ENCODE data around the gene CLDN20.
"Not testable (repeated sequence)": the region's sequence is repeated elsewhere in the genome, so short reads cannot be mapped to it uniquely, and the experiment has no call there.

DNA sequence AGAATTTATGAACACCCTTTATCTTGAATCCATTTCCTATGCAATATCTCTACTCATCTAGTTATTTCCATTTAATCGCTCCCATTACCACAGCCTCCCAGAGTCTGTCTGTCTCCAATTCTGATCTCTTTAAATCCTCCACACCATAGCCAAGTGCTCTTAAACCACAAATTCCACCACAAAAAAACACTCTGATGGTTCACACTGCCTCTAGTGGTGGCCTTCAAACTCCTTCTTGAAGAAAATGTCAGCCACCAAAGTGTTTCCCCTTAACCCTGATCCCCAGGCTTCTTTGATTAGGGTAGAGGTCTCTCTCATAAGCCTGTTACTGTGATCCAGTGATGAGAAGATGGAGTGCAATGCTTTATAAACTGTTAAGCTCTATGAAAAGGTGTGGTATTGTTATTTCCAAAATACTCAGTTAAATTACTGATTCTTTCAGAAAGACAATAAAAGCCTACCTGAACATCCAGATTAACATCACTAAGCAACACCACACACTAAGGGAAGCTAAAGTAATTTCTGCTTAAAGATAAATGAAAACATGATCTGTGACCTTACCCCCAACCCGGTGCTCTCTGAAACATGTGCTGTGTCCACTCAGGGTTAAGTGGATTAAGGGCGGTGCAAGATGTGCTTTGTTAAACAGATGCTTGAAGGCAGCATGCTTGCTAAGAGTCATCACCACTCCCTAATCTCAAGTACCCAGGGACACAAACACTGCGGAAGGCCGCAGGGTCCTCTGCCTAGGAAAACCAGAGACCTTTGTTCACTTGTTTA is 4.5 kb downstream of the CLDN20 start:
- TF ChIP-seq, protein P1, sequence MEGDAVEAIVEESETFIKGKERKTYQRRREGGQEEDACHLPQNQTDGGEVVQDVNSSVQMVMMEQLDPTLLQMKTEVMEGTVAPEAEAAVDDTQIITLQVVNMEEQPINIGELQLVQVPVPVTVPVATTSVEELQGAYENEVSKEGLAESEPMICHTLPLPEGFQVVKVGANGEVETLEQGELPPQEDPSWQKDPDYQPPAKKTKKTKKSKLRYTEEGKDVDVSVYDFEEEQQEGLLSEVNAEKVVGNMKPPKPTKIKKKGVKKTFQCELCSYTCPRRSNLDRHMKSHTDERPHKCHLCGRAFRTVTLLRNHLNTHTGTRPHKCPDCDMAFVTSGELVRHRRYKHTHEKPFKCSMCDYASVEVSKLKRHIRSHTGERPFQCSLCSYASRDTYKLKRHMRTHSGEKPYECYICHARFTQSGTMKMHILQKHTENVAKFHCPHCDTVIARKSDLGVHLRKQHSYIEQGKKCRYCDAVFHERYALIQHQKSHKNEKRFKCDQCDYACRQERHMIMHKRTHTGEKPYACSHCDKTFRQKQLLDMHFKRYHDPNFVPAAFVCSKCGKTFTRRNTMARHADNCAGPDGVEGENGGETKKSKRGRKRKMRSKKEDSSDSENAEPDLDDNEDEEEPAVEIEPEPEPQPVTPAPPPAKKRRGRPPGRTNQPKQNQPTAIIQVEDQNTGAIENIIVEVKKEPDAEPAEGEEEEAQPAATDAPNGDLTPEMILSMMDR (IDR thresholded peaks at IDR 0.05; ENCODE audit: poor library complexity) = peak; percentile 44
- not testable (repeated sequence) for TF ChIP-seq EZH2 (IDR thresholded peaks at IDR 0.05; ENCODE audit: borderline replicate concordance); EZH2phosphoT487 (IDR thresholded peaks at IDR 0.05; ENCODE audit: low read depth, severe bottlenecking, unreplicated experiment)

All from hepatocyte (in vitro differentiated cells).